ENCODE measurements around the gene SH3D21. TPM values are rescaled to one million over a fixed set of nuclear protein-coding genes. Genes with fewer than 3 reads are reported as not detected.

Gene SH3D21
- total RNA-seq, 3 donors from 2014 or later: 12.3 to 18.0 (median 14.2) TPM

- ATAC-seq (no peak), DNase-seq (no peak)
- H3K9me3 ChIP-seq: no peaks in the 10 kb centered on the region
- no peak overlapping the region for H3K4me3 ChIP-seq
- peaks cover 19% of the 10 kb centered on the region for H3K4me1 ChIP-seq (ENCODE audit: low read depth)
- H3K36me3 ChIP-seq (ENCODE audit: low read depth): peaks cover 13% of the 10 kb centered on the region
- intact Hi-C loops (cut with DNase I, micrococcal nuclease): no loop called here
- TF ChIP-seq CTCF (IDR thresholded peaks at IDR 0.05): no peak
Observed at GRCh38 chr1:36303244-36303643, 2.9 kb upstream of the SH3D21 start.

- DNase-seq (peak in 1 of 3 donors; percentile 45), ATAC-seq (no peak)
- Histone ChIP-seq H3K36me3 (ENCODE audit: low read depth) (peaks cover 13% of the 10 kb centered on the region), H3K4me3 (no peak overlapping the region), H3K9me3 (no peaks in the 10 kb centered on the region), H3K4me1 (ENCODE audit: low read depth) (peaks cover 19% of the 10 kb centered on the region)
- no peak for TF ChIP-seq CTCF (IDR thresholded peaks at IDR 0.05)
- intact Hi-C loops (cut with DNase I, micrococcal nuclease): no loop called here
Observed at GRCh38 chr1:36303650-36304360, 2.4 kb upstream of the SH3D21 start.

- peaks cover 16% of the 10 kb centered on the region for H3K4me1 ChIP-seq (ENCODE audit: low read depth)
- no peaks in the 10 kb centered on the region for H3K9me3 ChIP-seq
- H3K4me3 ChIP-seq: no peak overlapping the region
- ATAC-seq (no peak), DNase-seq (peak in 1 of 3 donors; percentile 38)
- intact Hi-C loops (cut with DNase I, micrococcal nuclease): no loop called here
- H3K36me3 ChIP-seq (ENCODE audit: low read depth): peaks cover 13% of the 10 kb centered on the region
- no peak for TF ChIP-seq CTCF (IDR thresholded peaks at IDR 0.05)
Observed at GRCh38 chr1:36304521-36304920, 1.6 kb upstream of the SH3D21 start.

GRCh38 chr1:36304970-36305914, 926 bp upstream of the SH3D21 start:
- intact Hi-C loops (cut with DNase I, micrococcal nuclease): no loop called here
- H3K4me1 ChIP-seq (ENCODE audit: low read depth): peaks cover 11% of the 10 kb centered on the region
- H3K4me3 ChIP-seq: no peak overlapping the region
- H3K36me3 ChIP-seq (ENCODE audit: low read depth): peaks cover 13% of the 10 kb centered on the region
- no peak for DNase-seq
- H3K9me3 ChIP-seq: no peaks in the 10 kb centered on the region
- TF ChIP-seq CTCF (IDR thresholded peaks at IDR 0.05): no peak
- peak; percentile 27 for ATAC-seq

- Histone ChIP-seq H3K36me3 (ENCODE audit: low read depth) (peaks cover 13% of the 10 kb centered on the region), H3K4me3 (no peak overlapping the region), H3K9me3 (no peaks in the 10 kb centered on the region), H3K4me1 (ENCODE audit: low read depth) (peaks cover 11% of the 10 kb centered on the region)
- intact Hi-C loops (cut with DNase I, micrococcal nuclease): no loop called here
- TF ChIP-seq CTCF (IDR thresholded peaks at IDR 0.05): no peak
- DNase-seq (no peak), ATAC-seq (peak; percentile 0)
Observed at GRCh38 chr1:36305915-36306209, 306 bp upstream of the SH3D21 start.
